IMR-90 (cell line): Measurements from ENCODE around the gene RBPJ. TPM values are rescaled to one million over a fixed set of nuclear protein-coding genes. Genes with fewer than 3 reads are reported as not detected.

ENCODE experiments used
- ATAC-seq: fragments of 200-7000 bp; cut with Tn5 transposase; 2 replicates; pipeline ENCODE4 v1.9.1; 2020; ENCODE audit warnings: low read depth, mild to moderate bottlenecking, moderate library complexity
- BruUV-seq: library from RNA; stranded (reverse); fragments of 400-500 nt; replicated peaks from 2 replicates; lab custom pipeline; 2021; lab: Mats Ljungman, UMichigan
- CTCF ChIA-PET: fragments of 300-600 bp; formaldehyde crosslinking; extraction: SDS; loops from one replicate; lab custom pipeline; 2021; ENCODE audit warnings: antibody characterized with exemption; lab: Yijun Ruan, JAX
- POLR2A ChIA-PET: fragments of 300-600 bp; sonication (Branson Sonifier 250); formaldehyde crosslinking; loops from one replicate; lab custom pipeline; 2022; ENCODE audit warnings: antibody characterized with exemption; ENCODE audit not compliant: unreplicated experiment; lab: Charles Lee
- DNase-seq: peaks from one replicate; pipeline ENCODE4 v3.0.0; 2013
- H2AFZ ChIP-seq: replicated peaks from 2 replicates; pipeline ENCODE3; 2013; ENCODE audit warnings: low read length, mild to moderate bottlenecking; ENCODE audit not compliant: poor library complexity
- H2AK5ac ChIP-seq: 2 replicates; pipeline ENCODE4 v1.6.1; 2013; ENCODE audit warnings: low read depth, low read length, inconsistent platforms
- H2AK9ac ChIP-seq: replicated peaks from 2 replicates; pipeline ENCODE3; 2013; ENCODE audit warnings: mild to moderate bottlenecking, low read depth, low read length, moderate library complexity; ENCODE audit not compliant: poor library complexity
- H2BK120ac ChIP-seq: 2 replicates; pipeline ENCODE4 v1.6.1; 2013; ENCODE audit warnings: low read depth, low read length, inconsistent platforms
- H2BK15ac ChIP-seq: 3 replicates; pipeline ENCODE4 v1.6.1; 2013; ENCODE audit warnings: low read depth, low read length, inconsistent platforms
- H2BK20ac ChIP-seq: 2 replicates; pipeline ENCODE4 v1.6.1; 2013; ENCODE audit warnings: low read depth, mild to moderate bottlenecking, inconsistent platforms, low read length, moderate library complexity
- H2BK5ac ChIP-seq: 2 replicates; pipeline ENCODE4 v1.6.1; 2013; ENCODE audit warnings: mild to moderate bottlenecking, low read depth, low read length, inconsistent platforms; ENCODE audit not compliant: poor library complexity, severe bottlenecking
- H3K14ac ChIP-seq: replicated peaks from 2 replicates; pipeline ENCODE4 v1.6.1; 2013; ENCODE audit warnings: low read depth, low read length, inconsistent platforms
- H3K18ac ChIP-seq: 2 replicates; pipeline ENCODE4 v1.6.1; 2013; ENCODE audit warnings: low read depth, low read length, control low read depth
- H3K23ac ChIP-seq: 2 replicates; pipeline ENCODE4 v1.6.1; 2013; ENCODE audit warnings: low read depth, low read length, inconsistent platforms
- H3K27ac ChIP-seq: 2 replicates; pipeline ENCODE4 v1.5.1; 2013; ENCODE audit warnings: mild to moderate bottlenecking, control low read depth, low read length; ENCODE audit not compliant: insufficient read depth
- H3K27me3 ChIP-seq: 2 replicates; pipeline ENCODE4 v1.6.1; 2013; ENCODE audit warnings: low read length; ENCODE audit not compliant: control insufficient read depth, insufficient read depth
- H3K36me3 ChIP-seq: 2 replicates; pipeline ENCODE4 v1.6.1; 2013; ENCODE audit warnings: low read length, mixed read lengths; ENCODE audit not compliant: control insufficient read depth, insufficient read depth
- H3K4ac ChIP-seq: 2 replicates; pipeline ENCODE4 v1.6.1; 2013; ENCODE audit warnings: low read depth, low read length, inconsistent platforms
- H3K4me1 ChIP-seq: 2 replicates; pipeline ENCODE4 v1.6.1; 2013; ENCODE audit warnings: low read length, mixed read lengths; ENCODE audit not compliant: control insufficient read depth, insufficient read depth
- H3K4me2 ChIP-seq: 2 replicates; pipeline ENCODE4 v1.6.1; 2013; ENCODE audit warnings: low read depth, mild to moderate bottlenecking, control low read depth, low read length, moderate library complexity
- H3K4me3 ChIP-seq: 2 replicates; pipeline ENCODE4 v1.5.1; 2013; ENCODE audit warnings: low read depth, mild to moderate bottlenecking, control low read depth, low read length, moderate library complexity; ENCODE audit not compliant: insufficient read depth
- H3K56ac ChIP-seq: 2 replicates; pipeline ENCODE4 v1.6.1; 2013; ENCODE audit warnings: low read length, inconsistent platforms; ENCODE audit not compliant: insufficient read depth; ENCODE audit errors: extremely low read depth
- H3K79me1 ChIP-seq, 2 experiments: 2 replicates each; pipeline ENCODE4 v1.6.1; 2013; ENCODE audit warnings: low read length in 2 of 2, inconsistent platforms in 1 of 2, low read depth in 1 of 2
- H3K9ac ChIP-seq: 2 replicates; pipeline ENCODE4 v1.6.1; 2013; ENCODE audit warnings: low read depth, low read length, control low read depth
- H3K9me1 ChIP-seq: 2 replicates; pipeline ENCODE4 v1.6.1; 2013; ENCODE audit warnings: low read length, inconsistent platforms; ENCODE audit not compliant: insufficient read depth
- H3K9me3 ChIP-seq: 2 replicates; pipeline ENCODE4 v1.6.1; 2013; ENCODE audit warnings: low read length; ENCODE audit not compliant: control insufficient read depth, insufficient read depth
- H4K20me1 ChIP-seq: 2 replicates; pipeline ENCODE4 v1.6.1; 2013; ENCODE audit warnings: low read length, inconsistent platforms; ENCODE audit not compliant: insufficient read depth
- H4K5ac ChIP-seq: 2 replicates; pipeline ENCODE4 v1.6.1; 2013; ENCODE audit warnings: mild to moderate bottlenecking, low read depth, low read length, control low read depth
- H4K8ac ChIP-seq, 2 experiments: 2 replicates each; pipeline ENCODE4 v1.6.1; 2013; ENCODE audit warnings: low read depth in 2 of 2, low read length in 2 of 2, control low read depth in 1 of 2, inconsistent platforms in 1 of 2
- H4K91ac ChIP-seq: 2 replicates; pipeline ENCODE4 v1.6.1; 2013; ENCODE audit warnings: low read depth, low read length, inconsistent platforms; ENCODE audit not compliant: insufficient read depth
- CEBPB ChIP-seq: IDR thresholded peaks from 2 replicates; pipeline ENCODE4 v1.6.1; 2012; ENCODE audit warnings: low read depth, low read length, improper control_type of control experiment
- CHD1 ChIP-seq: IDR thresholded peaks from 2 replicates; pipeline ENCODE4 v1.6.1; 2012; ENCODE audit warnings: low read depth, low read length, improper control_type of control experiment
- FOS ChIP-seq: fragments of 150-350 bp; IDR thresholded peaks from 2 replicates; pipeline ENCODE4 v1.6.1; 2016; ENCODE audit warnings: low read depth, low read length
- MXI1 ChIP-seq: IDR thresholded peaks from 2 replicates; pipeline ENCODE4 v1.6.1; 2012; ENCODE audit warnings: low read depth, mild to moderate bottlenecking, low read length, moderate library complexity, borderline replicate concordance
- RCOR1 ChIP-seq: IDR thresholded peaks from 2 replicates; pipeline ENCODE4 v1.6.1; 2012; ENCODE audit warnings: mild to moderate bottlenecking, low read length, improper control_type of control experiment; ENCODE audit not compliant: insufficient replicate concordance
- RFX5 ChIP-seq: IDR thresholded peaks from 2 replicates; pipeline ENCODE4 v1.8.0; 2012; ENCODE audit warnings: low read depth, mild to moderate bottlenecking, low read length, moderate library complexity
- WGBS, 2 experiments: methylation state at CpG; one replicate each; pipeline versions ENCODE4 v1.1.5 to v1.1.7; 2013; ENCODE audit warnings: missing lambda C conversion rate in 2 of 2; ENCODE audit not compliant: insufficient read length in 1 of 2; ENCODE audit errors: extremely low coverage in 2 of 2; 5-methylcytosine and 5-hydroxymethylcytosine counted together
- dilution Hi-C: fragments of 300-500 bp; cut with HindIII; formaldehyde crosslinking; loops from one replicate; pipeline ENCODE4 v1.14.3; 2018; ENCODE audit warnings: low sequenced_read_pairs; ENCODE audit not compliant: unreplicated experiment
- in situ Hi-C: fragments of 300-500 bp; cut with MboI; formaldehyde crosslinking; loops from 3 replicates; pipeline ENCODE4 v1.14.3; 2019; ENCODE audit warnings: low sequenced_read_pairs, inconsistent platforms, mixed read lengths
- intact Hi-C: fragments of 100-400 bp; cut with micrococcal nuclease; formaldehyde crosslinking; loops from 2 replicates; pipeline ENCODE4 v1.10.0; 2022
- polyA plus RNA-seq, 3 experiments: library from polyadenylated mRNA; depleted of rRNA; stranded (reverse); fragments of >200 nt; gene quantifications; 2 replicates each; pipeline ENCODE4 v1.2.3, GENCODE V29; 2012; ENCODE audit warnings: low replicate concordance in 1 of 3
- total RNA-seq: library from RNA; depleted of rRNA; stranded (reverse); fragments of >200 nt; gene quantifications from 2 replicates; pipeline ENCODE4 v1.2.3, GENCODE V29; 2012
- TF ChIP-seq, protein P1 (sequence below): conservative IDR thresholded peaks from 2 replicates; pipeline ENCODE4 v1.5.1; 2012; ENCODE audit warnings: mild to moderate bottlenecking, low read depth, low read length, improper control_type of control experiment
- TF ChIP-seq, protein P2 (sequence below): fragments of 150-350 bp; IDR thresholded peaks from 2 replicates; pipeline ENCODE4 v1.6.1; 2017; ENCODE audit warnings: mild to moderate bottlenecking, antibody characterized with exemption, low read length, low read depth
- TF ChIP-seq, protein P3 (sequence below): fragments of 150-350 bp; IDR thresholded peaks from 2 replicates; pipeline ENCODE4 v1.6.1; 2016; ENCODE audit warnings: low read depth, mild to moderate bottlenecking, low read length, moderate library complexity, borderline replicate concordance

RBPJ gene
- total and polyA plus RNA-seq, 2 of the 4 experiments (the other 2 are of a cell fraction) = 50.3 to 148 TPM

DNA sequence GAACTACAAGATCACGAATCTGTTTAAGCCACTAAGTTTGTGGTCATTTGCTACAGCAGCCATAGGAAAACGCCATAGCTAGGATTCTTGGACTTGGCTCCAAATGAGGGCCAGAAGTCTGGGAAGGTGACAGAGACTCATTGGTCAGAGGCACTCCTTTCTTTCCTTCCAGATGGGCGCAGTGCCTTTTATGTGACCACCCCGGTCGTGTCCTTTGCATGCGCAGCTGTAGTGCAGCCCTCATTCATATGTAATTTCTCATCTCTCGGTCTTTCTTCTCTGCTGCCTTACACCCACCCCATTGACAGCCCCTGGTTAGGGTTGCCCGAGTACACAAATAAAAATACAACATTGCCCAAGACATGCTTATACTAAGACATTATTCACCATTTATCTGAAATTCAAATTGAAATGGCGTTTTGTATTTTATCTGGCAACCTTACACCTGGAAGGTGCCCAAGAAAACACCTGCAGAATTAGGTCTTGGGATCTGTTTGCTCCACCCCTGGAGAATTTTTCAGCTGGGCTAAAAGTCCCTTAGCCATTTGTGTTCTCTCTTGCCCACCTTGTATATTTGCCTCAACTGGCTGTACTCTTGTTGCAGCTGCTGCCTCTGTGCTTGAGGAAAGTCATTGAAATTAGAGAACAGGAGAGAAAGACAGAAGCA lies 147.6 kb downstream of the RBPJ start:
- no TSS peak for BruUV-seq
- Histone ChIP-seq H2AK5ac (no peak overlapping the region), H3K79me1 (no peaks in the 10 kb centered on the region), H2AFZ (no peak overlapping the region), H3K4me3 (no peak overlapping the region), H2BK5ac (no peak overlapping the region), H3K4me2 (no peak overlapping the region), H3K14ac (no peak overlapping the region), H3K56ac (no peak overlapping the region), H4K5ac (no peak overlapping the region), H3K4ac (no peak overlapping the region), H4K91ac (no peak overlapping the region), H3K27ac (no peak overlapping the region), H3K18ac (no peak overlapping the region), H3K9me3 (peaks cover 7% of the 10 kb centered on the region), H3K4me1 (no peaks in the 10 kb centered on the region), H2BK15ac (no peak overlapping the region), H2BK20ac (no peak overlapping the region), H3K9ac (no peak overlapping the region), H2BK120ac (no peak overlapping the region), H3K36me3 (no peaks in the 10 kb centered on the region), H2AK9ac (no peak overlapping the region), H4K20me1 (no peaks in the 10 kb centered on the region), H3K23ac (no peak overlapping the region), H3K27me3 (peaks cover 4% of the 10 kb centered on the region; the same call in 1 of the 2 replicates), H3K9me1 (no peaks in the 10 kb centered on the region), H4K8ac (no peak overlapping the region)
- POLR2A ChIA-PET = no interaction called here
- in situ Hi-C loops (loop anchor here (25.0 kb wide), 1 partner anchor 544 kb away; no protein-coding TSS in a partner anchor), dilution Hi-C loops (no loop called here), intact Hi-C loops (no loop called here)
- TF ChIP-seq RCOR1 (no peak), CEBPB (no peak), MXI1 (no peak), CHD1 (no peak), RFX5 (no peak), FOS (no peak)
- TF ChIP-seq, protein P1, sequence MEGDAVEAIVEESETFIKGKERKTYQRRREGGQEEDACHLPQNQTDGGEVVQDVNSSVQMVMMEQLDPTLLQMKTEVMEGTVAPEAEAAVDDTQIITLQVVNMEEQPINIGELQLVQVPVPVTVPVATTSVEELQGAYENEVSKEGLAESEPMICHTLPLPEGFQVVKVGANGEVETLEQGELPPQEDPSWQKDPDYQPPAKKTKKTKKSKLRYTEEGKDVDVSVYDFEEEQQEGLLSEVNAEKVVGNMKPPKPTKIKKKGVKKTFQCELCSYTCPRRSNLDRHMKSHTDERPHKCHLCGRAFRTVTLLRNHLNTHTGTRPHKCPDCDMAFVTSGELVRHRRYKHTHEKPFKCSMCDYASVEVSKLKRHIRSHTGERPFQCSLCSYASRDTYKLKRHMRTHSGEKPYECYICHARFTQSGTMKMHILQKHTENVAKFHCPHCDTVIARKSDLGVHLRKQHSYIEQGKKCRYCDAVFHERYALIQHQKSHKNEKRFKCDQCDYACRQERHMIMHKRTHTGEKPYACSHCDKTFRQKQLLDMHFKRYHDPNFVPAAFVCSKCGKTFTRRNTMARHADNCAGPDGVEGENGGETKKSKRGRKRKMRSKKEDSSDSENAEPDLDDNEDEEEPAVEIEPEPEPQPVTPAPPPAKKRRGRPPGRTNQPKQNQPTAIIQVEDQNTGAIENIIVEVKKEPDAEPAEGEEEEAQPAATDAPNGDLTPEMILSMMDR = no peak
- TF ChIP-seq, protein P2, sequence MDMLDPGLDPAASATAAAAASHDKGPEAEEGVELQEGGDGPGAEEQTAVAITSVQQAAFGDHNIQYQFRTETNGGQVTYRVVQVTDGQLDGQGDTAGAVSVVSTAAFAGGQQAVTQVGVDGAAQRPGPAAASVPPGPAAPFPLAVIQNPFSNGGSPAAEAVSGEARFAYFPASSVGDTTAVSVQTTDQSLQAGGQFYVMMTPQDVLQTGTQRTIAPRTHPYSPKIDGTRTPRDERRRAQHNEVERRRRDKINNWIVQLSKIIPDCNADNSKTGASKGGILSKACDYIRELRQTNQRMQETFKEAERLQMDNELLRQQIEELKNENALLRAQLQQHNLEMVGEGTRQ = no peak
- TF ChIP-seq, protein P3, sequence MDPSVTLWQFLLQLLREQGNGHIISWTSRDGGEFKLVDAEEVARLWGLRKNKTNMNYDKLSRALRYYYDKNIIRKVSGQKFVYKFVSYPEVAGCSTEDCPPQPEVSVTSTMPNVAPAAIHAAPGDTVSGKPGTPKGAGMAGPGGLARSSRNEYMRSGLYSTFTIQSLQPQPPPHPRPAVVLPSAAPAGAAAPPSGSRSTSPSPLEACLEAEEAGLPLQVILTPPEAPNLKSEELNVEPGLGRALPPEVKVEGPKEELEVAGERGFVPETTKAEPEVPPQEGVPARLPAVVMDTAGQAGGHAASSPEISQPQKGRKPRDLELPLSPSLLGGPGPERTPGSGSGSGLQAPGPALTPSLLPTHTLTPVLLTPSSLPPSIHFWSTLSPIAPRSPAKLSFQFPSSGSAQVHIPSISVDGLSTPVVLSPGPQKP = no peak
- 66% methylated on average over 6 of the region's 9 CpGs; no CpG with 5 or more reads in 1 of the 2 experiments for WGBS, 2 experiments
- no peak for ATAC-seq
- CTCF ChIA-PET = no interaction called here
- DNase-seq = no peak
